ENCODE measurements around the gene RBM33. TPM values are rescaled to one million over a fixed set of nuclear protein-coding genes. Genes with fewer than 3 reads are reported as not detected.
A peak's percentile ranks its signal among the peaks of the same experiment; 100 is the strongest.

RBM33 gene
- total and polyA plus RNA-seq, 9 of the 15 experiments (the other 6 are each of a cell fraction or from before 2014, with no cell fraction given) = 4.4 to 80.7 (median 27.3) TPM

GRCh38 chr7:155738652-155739537, 94.4 kb downstream of the RBM33 start (continued):
- TF ChIP-seq ZNF512 (tag; IDR thresholded peaks at IDR 0.05) (0 out of 2 replicates have a peak, but pooled peaks have one; percentile 41), STAT5B (CRISPR knock-in tag; IDR thresholded peaks at IDR 0.05) (no peak), NCOA2 (IDR thresholded peaks at IDR 0.05; ENCODE audit: partially characterized antibody in 2 of 2) (no peak), RNF219 (CRISPR knock-in tag; IDR thresholded peaks at IDR 0.05) (0 out of 2 replicates have a peak, but pooled peaks have one; percentile 41), SIRT6 (IDR thresholded peaks at IDR 0.05; ENCODE audit: low read depth, low read length) (no peak), MAFG (tag; conservative IDR thresholded peaks at IDR 0.05) (no peak), EGR1 (conservative IDR thresholded peaks at IDR 0.05) (no peak), ZNF398 (CRISPR knock-in tag; IDR thresholded peaks at IDR 0.05) (no peak), HDAC8 (tag; IDR thresholded peaks at IDR 0.05) (no peak), ZNF408 (CRISPR knock-in tag; IDR thresholded peaks at IDR 0.05; ENCODE audit: low read depth) (peak; percentile 91), FOXJ3 (CRISPR knock-in tag; IDR thresholded peaks at IDR 0.05) (no peak), KDM4B (IDR thresholded peaks at IDR 0.05; ENCODE audit: borderline replicate concordance in 2 of 2, low read depth in 1 of 2) (no peak), CBFA2T3 (IDR thresholded peaks at IDR 0.05) (no peak), CEBPG (CRISPR knock-in tag; IDR thresholded peaks at IDR 0.05) (no peak), CEBPG (tag; conservative IDR thresholded peaks at IDR 0.05 in 1 of 2, IDR thresholded peaks at IDR 0.05 in 1 of 2) (no peak), NR2C2 (CRISPR knock-in tag; IDR thresholded peaks at IDR 0.05) (no peak), NR2C2 (tag; IDR thresholded peaks at IDR 0.05) (no peak), LEF1 (IDR thresholded peaks at IDR 0.05) (no peak), TAF7 (tag; IDR thresholded peaks at IDR 0.05) (no peak), FOXP4 (CRISPR knock-in tag; IDR thresholded peaks at IDR 0.05; ENCODE audit: borderline replicate concordance) (no peak), JUNB (CRISPR knock-in tag; conservative IDR thresholded peaks at IDR 0.05) (no peak)

All from K562 (cell line).